Stomach (tissue), 4 donors: Measurements from ENCODE around the gene MLH3.

Source experiments
- CTCF ChIP-seq, 7 experiments: fragments of 450-650 bp in 4 of 7; fragments of 200-600 bp in 3 of 7; sonication (generic) in 3 of 7; IDR thresholded peaks; one replicate each; pipeline ENCODE4 v1.5.1; 2016 to 2019; ENCODE audit warnings: antibody characterized with exemption in 7 of 7, control low read depth in 2 of 7, mild to moderate bottlenecking in 1 of 7
- EP300 ChIP-seq: sonication (generic); formaldehyde crosslinking; IDR thresholded peaks from one replicate; pipeline ENCODE4 v1.6.1; 2017; ENCODE audit warnings: antibody characterized with exemption

GRCh38 chr14:74988993-74989392, 62.3 kb downstream of the MLH3 start:
- TF ChIP-seq EP300 (no peak), CTCF (IDR thresholded peaks at IDR 0.05) (no peak)
